ENCODE results near the gene ATG2A.

DNA sequence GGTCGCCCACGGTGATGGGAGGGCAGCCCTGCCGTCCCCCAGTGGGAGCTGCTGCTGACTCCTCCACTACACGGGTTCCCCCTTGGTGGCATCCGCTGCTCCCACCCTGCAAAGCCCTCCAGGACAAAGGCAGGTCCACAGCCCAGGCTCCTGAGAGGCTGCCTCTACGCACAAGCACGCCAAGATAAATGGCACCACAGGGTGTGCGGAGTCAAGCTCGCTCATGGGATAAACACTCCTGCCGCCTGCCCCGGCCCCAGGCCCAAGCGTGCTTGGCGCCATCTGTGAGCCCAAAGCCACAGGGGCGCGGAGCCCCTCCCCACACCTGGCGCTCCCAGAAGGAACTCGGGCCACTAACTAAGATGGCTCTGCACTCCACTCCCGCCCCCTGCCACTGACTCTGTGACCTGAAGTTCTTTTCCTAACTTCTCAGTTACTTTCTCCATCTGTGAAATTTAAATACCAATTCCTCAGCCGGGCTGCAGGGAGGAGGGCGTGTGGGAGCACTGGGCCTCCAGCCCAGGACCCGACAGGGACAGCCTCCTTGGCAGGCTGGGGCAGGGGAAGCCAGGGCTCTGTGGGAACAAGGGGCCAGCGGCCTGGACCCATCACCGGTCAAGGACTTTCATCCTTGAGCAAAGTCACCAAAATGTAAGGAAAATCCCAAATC, 53.5 kb downstream of the ATG2A start:
- TF ChIP-seq, protein P1, sequence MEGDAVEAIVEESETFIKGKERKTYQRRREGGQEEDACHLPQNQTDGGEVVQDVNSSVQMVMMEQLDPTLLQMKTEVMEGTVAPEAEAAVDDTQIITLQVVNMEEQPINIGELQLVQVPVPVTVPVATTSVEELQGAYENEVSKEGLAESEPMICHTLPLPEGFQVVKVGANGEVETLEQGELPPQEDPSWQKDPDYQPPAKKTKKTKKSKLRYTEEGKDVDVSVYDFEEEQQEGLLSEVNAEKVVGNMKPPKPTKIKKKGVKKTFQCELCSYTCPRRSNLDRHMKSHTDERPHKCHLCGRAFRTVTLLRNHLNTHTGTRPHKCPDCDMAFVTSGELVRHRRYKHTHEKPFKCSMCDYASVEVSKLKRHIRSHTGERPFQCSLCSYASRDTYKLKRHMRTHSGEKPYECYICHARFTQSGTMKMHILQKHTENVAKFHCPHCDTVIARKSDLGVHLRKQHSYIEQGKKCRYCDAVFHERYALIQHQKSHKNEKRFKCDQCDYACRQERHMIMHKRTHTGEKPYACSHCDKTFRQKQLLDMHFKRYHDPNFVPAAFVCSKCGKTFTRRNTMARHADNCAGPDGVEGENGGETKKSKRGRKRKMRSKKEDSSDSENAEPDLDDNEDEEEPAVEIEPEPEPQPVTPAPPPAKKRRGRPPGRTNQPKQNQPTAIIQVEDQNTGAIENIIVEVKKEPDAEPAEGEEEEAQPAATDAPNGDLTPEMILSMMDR (IDR thresholded peaks at IDR 0.05), result no peak
- TF ChIP-seq EP300 (IDR thresholded peaks at IDR 0.05), result peak in 1 of 2 donors; percentile 3
